WTC11 (cell line): ENCODE data around the gene BMPR1B.

ENCODE experiments used
- CTCF ChIP-seq: fragments of 200-600 bp; IDR thresholded peaks from 2 replicates; pipeline ENCODE4 v1.8.0; 2022; ENCODE audit warnings: antibody characterized with exemption
- ESRRA ChIP-seq: sonication (generic); formaldehyde crosslinking; IDR thresholded peaks from 2 replicates; pipeline ENCODE4 v1.8.1; 2022; ENCODE audit warnings: mild to moderate bottlenecking, missing genetic modification reagents, borderline replicate concordance
- NR2C2 ChIP-seq: sonication (generic); formaldehyde crosslinking; IDR thresholded peaks from 2 replicates; pipeline ENCODE4 v1.8.0; 2022; ENCODE audit warnings: mild to moderate bottlenecking, missing genetic modification reagents
- ZNF232 ChIP-seq: sonication (generic); formaldehyde crosslinking; IDR thresholded peaks from 2 replicates; pipeline ENCODE4 v1.8.0; 2022; ENCODE audit warnings: mild to moderate bottlenecking, missing genetic modification reagents
- ZNF512 ChIP-seq: sonication (generic); formaldehyde crosslinking; IDR thresholded peaks from 2 replicates; pipeline ENCODE4 v1.8.1; 2022; ENCODE audit warnings: missing genetic modification reagents, borderline replicate concordance

- TF ChIP-seq CTCF: no peak
- no peak for TF ChIP-seq ZNF512 (CRISPR knock-in tag)
- no peak for TF ChIP-seq NR2C2 (CRISPR knock-in tag)
- no peak for TF ChIP-seq ZNF232 (CRISPR knock-in tag)
- TF ChIP-seq ESRRA (CRISPR knock-in tag): no peak
These were observed 204.7 kb downstream of the BMPR1B start for GRCh38 chr4:94962484-94962883.
